MM.1S (cell line): ENCODE results near the gene PCDHA9.

Experiments
- DNase-seq: peaks from one replicate; pipeline ENCODE4 v3.0.0-alpha.2; 2015
- H2AFZ ChIP-seq: fragments of 300-600 bp; sonication (generic); 2 replicates; pipeline ENCODE4 v1.6.0; 2016; ENCODE audit warnings: antibody characterized with exemption, low read length
- H3F3A ChIP-seq: fragments of 300-600 bp; sonication (generic); 2 replicates; pipeline ENCODE4 v1.6.1; 2016; ENCODE audit warnings: mild to moderate bottlenecking, antibody characterized with exemption, low read length, moderate library complexity, mixed read lengths; ENCODE audit not compliant: insufficient read depth
- H3K27ac ChIP-seq: fragments of 300-600 bp; sonication (generic); 2 replicates; pipeline ENCODE4 v1.5.1; 2016; ENCODE audit warnings: mild to moderate bottlenecking, low read length
- H3K27me3 ChIP-seq: fragments of 300-600 bp; sonication (generic); replicated peaks from 2 replicates; pipeline ENCODE4 v1.6.0; 2016; ENCODE audit warnings: low read length; ENCODE audit not compliant: insufficient read depth
- H3K36me3 ChIP-seq: fragments of 300-600 bp; sonication (generic); replicated peaks from 2 replicates; pipeline ENCODE4 v1.6.1; 2016; ENCODE audit warnings: mild to moderate bottlenecking, low read length, mixed read lengths; ENCODE audit not compliant: insufficient read depth
- H3K4me1 ChIP-seq: fragments of 300-600 bp; sonication (generic); 2 replicates; pipeline ENCODE4 v1.6.1; 2016; ENCODE audit warnings: low read length, mixed read lengths
- H3K4me2 ChIP-seq: fragments of 300-600 bp; sonication (generic); 2 replicates; pipeline ENCODE4 v1.6.0; 2016; ENCODE audit warnings: low read depth, low read length
- H3K4me3 ChIP-seq: fragments of 300-600 bp; sonication (generic); 2 replicates; pipeline ENCODE4 v1.5.1; 2016; ENCODE audit warnings: low read length, mixed read lengths
- H3K79me2 ChIP-seq: fragments of 300-600 bp; sonication (generic); 2 replicates; pipeline ENCODE4 v1.6.1; 2016; ENCODE audit warnings: mixed run types, low read length, mixed read lengths
- H3K9ac ChIP-seq: fragments of 300-600 bp; sonication (generic); 2 replicates; pipeline ENCODE4 v1.6.1; 2016; ENCODE audit warnings: low read length, mixed read lengths
- H3K9me2 ChIP-seq: fragments of 300-600 bp; sonication (generic); replicated peaks from 2 replicates; pipeline ENCODE4 v1.6.1; 2016; ENCODE audit warnings: mild to moderate bottlenecking, low read length, mixed read lengths; ENCODE audit not compliant: insufficient read depth
- H3K9me3 ChIP-seq: fragments of 300-600 bp; sonication (generic); replicated peaks from 2 replicates; pipeline ENCODE4 v1.6.1; 2016; ENCODE audit warnings: mild to moderate bottlenecking, low read length, mixed read lengths; ENCODE audit not compliant: insufficient read depth
- H4K20me1 ChIP-seq: fragments of 300-600 bp; sonication (generic); 2 replicates; pipeline ENCODE4 v1.6.1; 2016; ENCODE audit warnings: mild to moderate bottlenecking, low read length, moderate library complexity, mixed read lengths; ENCODE audit not compliant: insufficient read depth
- CTCF ChIP-seq: fragments of 300-600 bp; sonication (generic); IDR thresholded peaks from 2 replicates; pipeline ENCODE4 v1.5.1; 2016; ENCODE audit warnings: antibody characterized with exemption, low read length, mixed read lengths
- EZH2 ChIP-seq: fragments of 300-600 bp; sonication (generic); optimal IDR thresholded peaks from 2 replicates; pipeline ENCODE3; 2017; ENCODE audit warnings: low read depth, mild to moderate bottlenecking, antibody characterized with exemption, low read length, mixed read lengths
- EZH2phosphoT487 ChIP-seq: fragments of 300-600 bp; sonication (generic); IDR thresholded peaks from 2 replicates; pipeline ENCODE4 v1.6.1; 2018; ENCODE audit warnings: antibody characterized with exemption, low read length

PCDHA9 gene

GRCh38 chr5:140857177-140857986, 9.2 kb downstream of the PCDHA9 start:
- H2AFZ ChIP-seq = no peak overlapping the region

GRCh38 chr5:140857987-140858240, 9.7 kb downstream of the PCDHA9 start:
- no peak overlapping the region for H2AFZ ChIP-seq
- TF ChIP-seq EZH2phosphoT487 (no peak), CTCF (no peak), EZH2 (no peak)
- H3K36me3 ChIP-seq = no peaks in the 10 kb centered on the region
- H4K20me1 ChIP-seq = no peaks in the 10 kb centered on the region
- no peaks in the 10 kb centered on the region for H3K27me3 ChIP-seq
- H3K27ac ChIP-seq = no peak overlapping the region
- no peaks in the 10 kb centered on the region for H3K4me1 ChIP-seq
- no peaks in the 10 kb centered on the region for H3K79me2 ChIP-seq
- DNase-seq = no peak
- H3K4me2 ChIP-seq = no peak overlapping the region
- no peaks in the 10 kb centered on the region for H3F3A ChIP-seq
- H3K9ac ChIP-seq = no peak overlapping the region
- H3K9me2 ChIP-seq = no peaks in the 10 kb centered on the region
- H3K9me3 ChIP-seq = no peaks in the 10 kb centered on the region
- H3K4me3 ChIP-seq = no peak overlapping the region

More at GRCh38 chr5:140857177-140857986, 9.2 kb downstream of the PCDHA9 start:
- Histone ChIP-seq H3K4me1 (no peaks in the 10 kb centered on the region), H3K79me2 (no peaks in the 10 kb centered on the region), H3K9ac (no peak overlapping the region), H3K9me2 (no peaks in the 10 kb centered on the region), H3K27me3 (no peaks in the 10 kb centered on the region), H3K36me3 (no peaks in the 10 kb centered on the region), H3K4me2 (no peak overlapping the region), H3K9me3 (no peaks in the 10 kb centered on the region), H3F3A (no peaks in the 10 kb centered on the region), H4K20me1 (no peaks in the 10 kb centered on the region), H3K4me3 (no peak overlapping the region), H3K27ac (no peak overlapping the region)
- DNase-seq = no peak
- TF ChIP-seq EZH2phosphoT487 = no peak
- no peak for TF ChIP-seq EZH2

- Histone ChIP-seq H3K27ac (no peak overlapping the region), H3K27me3 (no peaks in the 10 kb centered on the region), H3F3A (no peaks in the 10 kb centered on the region), H3K79me2 (no peaks in the 10 kb centered on the region), H4K20me1 (no peaks in the 10 kb centered on the region), H3K4me3 (no peak overlapping the region), H3K4me2 (no peak overlapping the region), H3K36me3 (no peaks in the 10 kb centered on the region), H3K9me3 (no peaks in the 10 kb centered on the region), H3K9me2 (no peaks in the 10 kb centered on the region), H3K9ac (no peak overlapping the region), H3K4me1 (no peaks in the 10 kb centered on the region), H2AFZ (no peak overlapping the region)
- TF ChIP-seq EZH2 (no peak), EZH2phosphoT487 (no peak), CTCF (no peak)
- DNase-seq = no peak
Observed at GRCh38 chr5:140862441-140863295, 14.5 kb downstream of the PCDHA9 start.
